GM21528 (cell line): ENCODE results near the gene PLEKHN1.

Source experiments
- ATAC-seq: cut with Tn5 transposase; IDR thresholded peaks from one replicate; pipeline ENCODE4 v1.9.1; 2021; ENCODE audit warnings: mild to moderate bottlenecking, moderate library complexity; ENCODE audit not compliant: unreplicated experiment, low FRiP score

The PLEKHN1 gene

DNA sequence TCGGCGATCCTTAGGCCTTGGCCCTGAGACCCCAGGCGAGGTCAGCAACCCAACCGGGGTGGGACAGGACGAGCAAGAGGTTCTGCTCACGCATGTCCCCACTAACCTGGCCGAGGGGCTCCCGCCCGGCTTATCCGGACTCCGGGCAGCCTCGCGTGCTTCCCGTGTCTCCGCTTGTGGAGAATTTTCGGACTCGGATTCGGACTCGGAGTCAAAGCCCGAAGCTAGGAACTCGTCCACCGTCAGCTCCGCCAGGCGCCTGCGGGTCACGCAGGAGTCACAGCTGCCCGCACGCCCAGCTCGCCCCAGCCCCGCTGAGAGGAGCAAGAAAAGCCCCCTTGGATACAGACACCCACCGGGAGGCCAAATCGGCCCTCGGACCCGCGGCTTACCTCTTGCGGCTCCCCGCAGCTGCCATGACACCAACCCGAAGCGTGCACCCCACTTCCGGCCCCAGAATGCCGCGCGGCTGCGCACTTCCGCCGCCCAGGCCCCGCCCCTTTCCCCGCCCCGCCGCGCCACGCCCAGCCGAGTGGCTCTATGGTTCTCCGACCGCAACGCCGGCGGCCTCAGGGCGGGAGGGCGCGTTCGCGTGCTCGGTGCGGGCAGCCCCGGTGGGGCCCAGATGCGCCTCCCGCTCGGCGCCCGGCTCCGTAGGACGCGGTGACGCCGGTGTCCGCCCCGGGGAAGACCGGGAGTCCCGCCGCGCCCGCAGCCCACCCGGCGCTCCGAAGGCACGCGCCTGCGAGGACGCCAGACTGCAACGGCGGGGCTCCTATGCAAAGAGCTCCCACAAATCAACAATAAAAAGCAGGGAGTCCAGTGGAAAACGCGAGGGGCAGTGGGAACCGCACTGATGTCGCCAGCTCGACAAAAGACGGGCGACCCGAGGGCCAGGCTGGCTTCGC, 7.2 kb upstream of the PLEKHN1 start, which contains the start of gene NOC2L:
Gene NOC2L, minus strand, starts transcription at position 434 of the 908 bp plus-strand sequence. Its CDS starts 16 bp downstream, at position 418.
- peak; percentile 62 for ATAC-seq

DNA sequence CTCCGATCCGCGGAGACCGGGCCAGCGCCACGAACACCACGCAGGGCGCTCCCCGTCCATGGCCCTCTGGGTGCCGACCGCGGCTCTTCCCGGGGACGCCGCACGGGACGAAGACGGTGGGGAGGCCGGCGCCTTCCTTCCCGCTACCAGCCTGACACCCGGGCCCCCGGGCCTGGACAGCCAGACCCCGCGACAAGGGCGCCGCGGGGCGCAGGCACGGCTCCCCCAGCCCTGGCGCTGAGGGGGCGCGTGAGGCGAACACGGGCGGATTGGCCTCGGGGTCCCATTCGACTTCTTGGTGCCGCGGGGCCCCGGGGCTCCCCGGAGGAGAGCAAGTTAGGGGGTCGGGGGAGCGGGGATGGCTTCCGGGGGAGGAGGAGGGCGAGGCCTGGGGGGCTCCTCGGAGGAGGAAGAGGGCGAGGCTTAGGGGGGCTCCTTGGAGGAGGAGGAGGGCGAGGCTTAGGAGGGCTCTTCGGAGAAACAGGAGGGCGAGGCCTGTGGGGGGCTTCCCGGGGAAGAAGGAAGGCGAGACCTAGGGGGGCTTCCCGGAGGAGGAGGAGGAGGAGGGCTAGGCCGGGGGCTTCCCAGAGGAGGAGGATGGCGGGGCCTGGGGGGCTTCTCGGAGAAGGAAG, 6.4 kb upstream of the PLEKHN1 start:
- ATAC-seq: no peak

DNA sequence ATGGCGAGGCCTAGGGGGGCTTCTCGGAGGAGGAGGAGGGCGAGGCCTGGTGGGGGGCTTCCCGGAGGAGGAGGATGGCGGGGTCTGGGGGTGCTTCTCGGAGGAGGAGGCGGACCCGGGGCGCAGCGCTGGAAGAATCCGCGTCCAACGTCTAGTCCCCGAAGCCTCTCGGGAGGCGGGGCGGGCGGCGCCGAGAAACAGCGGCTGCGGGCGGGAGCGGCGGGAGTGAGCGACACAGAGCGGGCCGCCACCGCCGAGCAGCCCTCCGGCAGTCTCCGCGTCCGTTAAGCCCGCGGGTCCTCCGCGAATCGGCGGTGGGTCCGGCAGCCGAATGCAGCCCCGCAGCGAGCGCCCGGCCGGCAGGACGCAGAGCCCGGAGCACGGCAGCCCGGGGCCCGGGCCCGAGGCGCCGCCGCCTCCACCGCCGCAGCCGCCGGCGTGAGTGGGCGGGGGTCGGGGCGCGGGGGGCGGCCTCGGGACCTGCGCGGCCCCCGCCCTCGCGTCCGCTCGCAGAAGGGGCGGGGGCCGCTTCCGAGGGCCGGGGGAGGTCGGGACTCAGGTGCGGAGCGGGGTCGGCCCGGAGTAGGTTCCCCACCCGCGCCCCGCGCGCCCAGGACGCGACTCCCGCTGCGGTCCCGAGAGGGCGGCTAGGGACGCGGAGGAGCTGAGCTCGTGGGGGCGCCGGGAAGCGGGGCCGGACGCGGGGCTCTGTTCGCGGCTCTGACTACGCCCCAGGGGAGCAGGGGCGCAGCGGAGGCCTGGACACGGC, 5.7 kb upstream of the PLEKHN1 start, which contains the start of gene KLHL17:
Gene KLHL17, plus strand, starts transcription at position 222 of the 769 bp plus-strand sequence. Its CDS starts 110 bp downstream, at position 332.
- peak; percentile 38 for ATAC-seq

DNA sequence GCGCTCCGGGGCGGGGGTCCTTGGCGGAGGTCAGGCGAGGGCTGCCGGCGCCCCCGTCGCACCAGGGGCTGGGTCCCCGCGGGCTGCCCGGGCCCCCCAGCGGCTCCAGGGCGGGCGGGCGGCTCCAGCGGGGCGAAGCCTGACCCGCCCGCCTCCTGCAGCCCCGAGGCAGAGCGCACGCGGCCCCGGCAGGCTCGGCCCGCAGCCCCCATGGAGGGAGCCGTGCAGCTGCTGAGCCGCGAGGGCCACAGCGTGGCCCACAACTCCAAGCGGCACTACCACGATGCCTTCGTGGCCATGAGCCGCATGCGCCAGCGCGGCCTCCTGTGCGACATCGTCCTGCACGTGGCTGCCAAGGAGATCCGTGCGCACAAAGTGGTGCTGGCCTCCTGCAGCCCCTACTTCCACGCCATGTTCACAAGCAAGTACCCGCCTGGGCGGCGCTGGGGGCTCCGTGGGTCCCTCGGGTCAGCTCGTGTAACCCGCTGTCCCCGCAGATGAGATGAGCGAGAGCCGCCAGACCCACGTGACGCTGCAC, 5.1 kb upstream of the PLEKHN1 start:
- ATAC-seq: no peak

DNA sequence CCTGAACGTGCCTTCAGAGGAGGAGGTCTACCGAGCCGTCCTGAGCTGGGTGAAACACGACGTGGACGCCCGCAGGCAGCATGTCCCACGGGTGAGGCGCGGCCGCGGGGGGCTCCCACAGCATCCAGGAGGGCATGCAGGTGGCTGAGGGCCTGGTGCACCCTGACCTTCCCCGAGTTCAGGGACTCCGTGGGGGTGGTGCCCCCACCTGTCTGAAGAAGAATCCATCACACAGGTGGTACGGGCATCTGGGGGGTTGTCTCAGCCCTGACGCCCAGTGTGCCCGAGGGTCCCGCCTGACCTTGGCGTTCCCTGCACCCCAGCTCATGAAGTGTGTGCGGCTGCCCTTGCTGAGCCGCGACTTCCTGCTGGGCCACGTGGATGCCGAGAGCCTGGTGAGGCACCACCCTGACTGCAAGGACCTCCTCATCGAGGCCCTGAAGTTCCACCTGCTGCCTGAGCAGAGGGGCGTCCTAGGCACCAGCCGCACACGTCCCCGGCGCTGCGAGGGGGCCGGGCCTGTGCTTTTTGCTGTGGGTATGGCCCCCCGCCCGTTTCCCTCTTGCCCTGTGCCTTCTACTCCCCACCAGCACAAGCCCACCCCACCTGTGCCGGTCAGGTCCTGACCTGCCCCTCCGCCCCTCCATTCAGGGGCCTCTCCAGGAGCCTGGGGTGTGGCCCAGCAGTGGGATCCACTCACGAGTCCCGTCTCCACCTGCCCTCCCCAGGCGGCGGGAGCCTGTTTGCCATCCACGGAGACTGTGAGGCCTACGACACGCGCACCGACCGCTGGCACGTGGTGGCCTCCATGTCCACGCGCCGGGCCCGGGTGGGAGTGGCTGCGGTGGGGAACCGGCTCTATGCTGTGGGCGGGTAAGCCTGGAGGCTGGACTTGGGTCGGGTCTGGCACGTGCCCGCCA, 3.6 kb upstream of the PLEKHN1 start:
- no peak for ATAC-seq

DNA sequence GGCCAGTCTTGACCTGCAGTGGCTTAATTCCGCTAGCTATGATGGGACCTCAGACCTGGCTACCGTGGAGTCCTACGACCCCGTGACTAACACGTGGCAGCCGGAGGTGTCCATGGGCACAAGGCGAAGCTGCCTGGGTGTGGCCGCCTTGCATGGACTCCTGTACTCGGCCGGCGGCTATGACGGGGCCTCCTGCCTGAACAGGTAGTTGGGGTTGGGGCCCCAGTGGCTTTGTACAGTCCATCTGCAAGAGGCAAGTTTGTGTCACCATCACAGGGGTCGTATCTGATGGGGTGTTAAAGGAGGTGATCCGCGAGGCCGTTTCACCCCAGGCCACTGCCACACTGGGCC, 3.0 kb upstream of the PLEKHN1 start:
- ATAC-seq: no peak

DNA sequence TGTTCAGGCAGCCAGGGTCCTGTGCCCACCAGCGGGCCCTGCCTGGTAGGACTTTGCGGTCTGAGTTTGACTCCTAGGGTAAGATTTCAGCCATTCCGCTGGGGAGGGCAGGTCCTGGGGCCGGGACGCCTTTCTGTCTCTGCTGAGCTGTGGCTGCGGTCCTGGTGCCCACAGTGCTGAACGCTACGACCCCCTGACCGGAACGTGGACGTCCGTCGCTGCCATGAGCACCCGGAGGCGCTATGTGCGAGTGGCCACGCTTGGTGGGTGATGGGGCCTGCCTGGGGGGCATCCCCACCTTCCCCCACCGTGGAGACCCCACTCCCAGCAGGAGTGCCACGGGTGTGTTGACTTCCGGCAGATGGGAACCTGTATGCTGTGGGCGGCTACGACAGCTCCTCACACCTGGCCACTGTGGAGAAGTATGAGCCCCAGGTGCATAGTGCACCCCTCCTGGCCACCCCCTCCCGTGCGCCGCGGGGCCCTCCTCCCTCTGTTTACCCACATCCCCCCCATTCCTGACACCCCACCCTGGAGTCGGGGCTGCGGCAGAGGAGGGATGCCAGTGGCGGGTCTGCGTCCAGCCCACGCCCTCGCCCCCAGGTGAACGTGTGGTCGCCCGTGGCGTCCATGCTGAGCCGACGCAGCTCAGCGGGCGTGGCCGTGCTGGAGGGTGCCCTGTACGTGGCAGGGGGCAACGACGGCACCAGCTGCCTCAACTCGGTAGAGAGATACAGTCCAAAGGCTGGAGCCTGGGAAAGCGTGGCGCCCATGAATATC, 2.3 kb upstream of the PLEKHN1 start:
- no peak for ATAC-seq

DNA sequence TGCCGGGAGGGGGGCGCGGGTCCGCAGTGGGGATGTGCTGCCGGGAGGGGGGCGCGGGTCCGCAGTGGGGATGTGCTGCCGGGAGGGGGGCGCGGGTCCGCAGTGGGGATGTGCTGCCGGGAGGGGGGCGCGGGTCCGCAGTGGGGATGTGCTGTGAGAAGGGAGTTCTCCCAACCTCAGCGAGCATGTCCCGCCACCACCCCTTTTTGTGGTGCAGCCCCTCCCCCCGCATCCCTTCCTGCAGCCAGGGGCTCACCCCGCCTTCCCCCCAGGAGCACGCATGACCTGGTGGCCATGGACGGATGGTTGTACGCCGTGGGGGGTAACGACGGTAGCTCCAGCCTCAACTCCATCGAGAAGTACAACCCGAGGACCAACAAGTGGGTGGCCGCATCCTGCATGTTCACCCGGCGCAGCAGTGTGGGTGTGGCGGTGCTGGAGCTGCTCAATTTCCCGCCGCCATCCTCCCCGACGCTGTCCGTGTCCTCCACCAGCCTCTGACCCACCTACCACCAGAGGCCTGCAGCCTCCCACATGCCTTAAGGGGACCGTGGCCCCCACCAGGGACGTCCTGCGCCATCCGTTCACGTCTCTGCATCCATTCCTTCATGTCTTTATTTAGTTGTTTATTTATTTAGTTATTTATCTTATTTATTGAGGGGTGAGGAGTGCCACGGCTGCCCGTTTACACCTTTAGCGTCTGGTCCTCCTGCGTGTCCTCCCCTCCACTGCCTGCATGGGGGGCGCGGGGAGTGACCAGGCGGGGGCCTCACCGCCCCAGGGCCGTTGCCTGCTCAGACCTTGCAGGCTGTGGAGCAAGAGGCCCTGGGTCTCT, 1.4 kb upstream of the PLEKHN1 start:
- ATAC-seq: no peak

DNA sequence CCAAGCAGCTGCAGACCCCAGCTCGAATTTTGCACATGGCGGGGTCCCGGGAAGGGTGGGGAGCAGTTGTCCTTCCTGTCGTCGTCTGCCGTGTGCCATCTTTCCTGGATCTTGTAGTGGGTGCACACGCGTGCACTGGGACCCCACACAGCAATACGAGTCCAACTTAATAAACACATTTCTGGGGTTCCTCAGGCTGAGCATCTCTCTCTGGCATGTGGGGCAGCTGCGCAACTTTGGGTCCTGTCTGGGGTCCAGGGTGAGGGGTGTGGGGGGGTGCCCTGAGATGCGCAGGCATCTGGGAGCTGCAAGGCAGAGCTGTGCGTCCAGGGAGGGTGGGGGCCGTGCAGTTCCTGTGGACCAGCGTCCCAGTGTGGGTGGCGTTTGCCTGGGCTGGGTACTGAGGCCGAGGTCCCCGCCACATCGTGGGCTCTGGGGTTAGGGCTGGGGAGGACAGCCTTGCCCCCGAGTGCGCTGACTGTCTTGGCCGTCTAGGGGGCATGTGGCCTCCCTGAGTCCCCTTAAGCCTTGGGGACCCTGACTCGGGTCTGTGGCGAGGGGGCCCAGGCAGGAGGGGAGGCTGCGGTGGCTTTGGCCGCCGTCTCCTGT, 652 bp upstream of the PLEKHN1 start:
- no peak for ATAC-seq

DNA sequence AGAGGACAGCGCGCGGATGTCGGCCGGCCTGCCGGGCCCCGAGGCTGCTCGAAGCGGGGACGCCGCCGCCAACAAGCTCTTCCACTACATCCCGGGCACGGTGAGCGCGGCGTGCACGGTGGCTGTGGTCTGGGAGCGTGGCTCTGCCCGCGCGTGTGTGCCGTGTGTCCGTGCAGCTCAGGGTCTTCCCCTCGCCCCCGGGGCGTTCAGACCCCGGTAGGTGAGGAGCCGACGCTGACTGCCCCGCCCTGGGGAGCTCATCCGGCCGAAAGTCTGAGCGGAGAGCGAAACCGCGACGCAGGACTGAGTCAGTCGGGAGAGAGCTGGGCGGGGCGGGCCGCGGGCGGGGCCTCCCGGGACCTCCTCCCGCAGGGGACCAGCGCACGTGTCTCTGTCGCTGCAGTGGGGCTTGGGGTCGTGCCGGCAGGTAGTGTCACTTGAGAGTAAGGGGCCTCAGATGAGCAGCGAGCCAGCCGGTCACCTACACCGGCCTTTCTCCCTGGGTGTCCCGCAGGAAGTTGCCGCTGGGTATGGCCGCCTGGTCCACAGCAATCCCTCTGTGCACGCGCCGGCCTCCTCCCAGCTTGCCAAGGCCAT, 520 bp downstream of the PLEKHN1 start:
- ATAC-seq: peak; percentile 59

DNA sequence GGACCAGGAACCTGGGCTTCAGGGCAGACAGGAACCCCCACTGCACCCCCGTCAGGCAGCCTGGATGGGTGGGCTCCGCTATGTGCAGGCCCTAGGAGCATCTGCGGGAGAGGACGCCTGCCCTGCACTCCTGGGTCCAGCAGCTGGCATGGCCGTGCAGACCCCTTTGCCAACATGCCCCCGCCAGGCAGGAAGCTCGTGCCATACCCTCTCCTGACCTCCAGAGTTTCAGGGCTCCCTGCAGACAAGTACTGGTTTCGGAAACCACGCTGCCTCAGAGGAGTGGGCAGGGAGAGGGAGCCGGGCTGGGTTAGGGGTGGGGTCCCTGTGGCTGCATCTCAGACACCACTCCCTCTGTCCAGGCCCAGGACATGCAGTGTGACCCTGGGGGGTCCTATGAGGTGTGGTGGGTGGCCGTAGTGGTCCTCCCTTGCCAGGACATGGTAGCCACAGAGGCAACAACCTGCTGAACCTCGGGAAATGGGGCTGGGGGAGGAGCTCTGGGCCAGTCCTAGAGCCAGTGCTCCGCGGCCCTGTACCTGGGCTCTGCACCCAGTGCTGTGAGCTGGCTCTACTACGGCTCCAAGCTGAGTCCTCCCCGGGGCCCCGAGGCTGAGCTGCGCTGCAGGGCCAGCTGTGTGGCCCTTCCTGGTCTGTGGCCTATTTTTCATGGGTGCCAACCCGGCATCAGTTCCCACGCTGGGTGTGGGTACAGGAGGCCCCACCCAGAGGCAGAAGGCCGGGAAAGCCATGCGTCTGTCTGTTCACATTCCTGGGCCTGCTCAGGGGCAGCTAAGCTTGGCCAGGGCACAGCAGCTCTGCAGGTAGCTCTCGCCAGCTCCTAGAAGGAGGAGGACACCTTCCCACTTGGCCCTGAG, 1.4 kb downstream of the PLEKHN1 start:
- ATAC-seq: no peak

DNA sequence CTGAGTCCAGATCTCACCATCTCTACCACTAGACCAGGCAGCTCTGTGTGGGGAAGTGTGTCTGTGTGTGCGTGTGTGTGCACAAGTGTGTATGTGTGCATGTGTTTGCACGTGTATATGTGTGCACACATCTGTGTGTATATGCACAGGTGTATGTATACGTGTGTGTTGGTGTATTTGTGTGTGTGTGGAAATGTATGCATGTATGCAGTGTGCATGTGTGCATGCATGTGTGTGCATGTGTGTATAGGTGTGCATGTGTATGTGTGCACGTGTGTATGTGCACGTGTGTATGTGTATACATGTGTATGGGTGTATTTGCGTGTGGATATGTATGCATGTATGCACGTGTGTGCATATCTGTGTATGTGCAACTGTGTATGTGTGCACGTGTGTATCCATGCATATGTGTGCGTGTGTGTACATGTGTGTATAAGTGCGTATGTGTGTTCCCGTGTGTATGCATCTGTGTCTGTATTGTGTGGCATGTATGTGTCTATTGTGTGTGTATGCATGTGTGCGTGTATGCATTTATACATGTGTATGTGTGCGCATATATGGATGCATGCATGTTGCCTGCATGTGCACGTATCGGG, 3.1 kb downstream of the PLEKHN1 start:
- ATAC-seq: no peak

DNA sequence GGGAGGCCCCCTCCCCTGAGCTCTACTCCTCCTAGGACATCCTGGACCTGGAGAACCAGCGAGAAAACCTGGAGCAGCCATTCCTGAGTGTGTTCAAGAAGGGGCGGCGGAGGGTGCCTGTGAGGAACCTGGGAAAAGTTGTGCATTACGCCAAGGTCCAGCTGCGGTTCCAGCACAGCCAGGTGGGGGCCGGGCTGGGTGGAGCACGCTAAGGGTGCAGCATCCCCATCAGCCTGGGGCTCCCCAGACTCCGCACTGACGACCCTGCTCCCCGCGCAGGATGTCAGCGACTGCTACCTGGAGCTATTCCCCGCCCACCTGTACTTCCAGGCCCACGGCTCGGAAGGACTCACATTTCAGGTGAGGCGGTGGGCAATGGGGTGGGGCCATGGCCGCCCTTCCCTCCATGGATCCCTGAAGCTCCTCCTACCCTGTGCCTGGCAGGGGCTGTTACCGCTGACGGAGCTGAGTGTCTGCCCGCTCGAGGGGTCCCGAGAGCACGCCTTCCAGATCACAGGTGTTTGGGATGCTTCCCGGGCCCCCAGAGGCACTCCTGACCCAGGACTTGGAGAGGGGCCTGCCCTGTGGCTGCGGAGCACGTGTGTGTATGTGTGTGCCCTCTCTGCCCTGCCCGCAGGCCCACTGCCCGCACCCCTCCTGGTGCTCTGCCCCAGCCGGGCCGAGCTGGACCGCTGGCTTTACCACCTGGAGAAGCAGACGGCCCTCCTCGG, 4.1 kb downstream of the PLEKHN1 start:
- no peak for ATAC-seq

DNA sequence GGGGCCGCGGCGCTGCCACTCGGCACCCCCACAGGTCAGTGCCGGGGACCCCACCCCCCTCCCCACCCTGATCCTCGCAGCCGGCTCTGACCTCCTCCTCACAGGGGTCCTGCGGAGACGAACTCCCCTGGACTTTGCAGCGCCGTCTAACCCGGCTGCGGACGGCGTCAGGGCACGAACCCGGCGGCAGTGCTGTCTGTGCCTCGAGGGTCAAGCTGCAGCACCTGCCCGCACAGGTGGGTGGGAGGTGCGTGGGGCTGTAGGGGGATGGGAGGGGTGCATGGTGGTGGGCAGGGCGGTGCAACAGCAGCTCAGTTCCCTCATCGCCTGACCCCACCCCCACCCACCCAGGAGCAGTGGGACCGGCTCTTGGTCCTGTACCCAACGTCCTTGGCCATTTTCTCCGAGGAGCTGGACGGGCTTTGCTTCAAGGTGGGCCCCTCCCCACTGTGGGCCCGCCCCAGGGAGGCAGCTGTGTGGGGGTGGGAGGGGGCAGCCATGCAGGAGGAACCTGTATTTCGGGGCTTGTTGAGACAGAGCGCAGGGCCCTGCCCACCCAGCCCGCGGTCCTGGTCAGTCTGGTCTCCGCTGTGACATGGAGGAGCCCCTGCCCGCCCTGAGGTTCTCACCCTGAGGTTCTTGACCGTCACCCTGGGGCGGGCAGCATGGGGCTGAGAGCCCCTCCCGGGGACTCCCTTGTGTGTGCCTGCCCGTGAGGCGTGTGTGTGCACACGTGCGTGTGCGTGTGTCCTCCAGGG, 4.9 kb downstream of the PLEKHN1 start:
- no peak for ATAC-seq
